DOHH2 (cell line): Measurements from ENCODE around the gene TLX2.

Experiments
- H3F3A ChIP-seq: fragments of 200-600 bp; sonication (generic), shearing (Covaris generic); 2 replicates; pipeline ENCODE4 v1.6.0; 2016; ENCODE audit warnings: antibody characterized with exemption, mild to moderate bottlenecking; ENCODE audit not compliant: control insufficient read depth, insufficient read depth
- H3K27ac ChIP-seq: fragments of 200-600 bp; sonication (generic); 2 replicates; pipeline ENCODE4 v1.5.1; 2014; ENCODE audit warnings: low read depth, mild to moderate bottlenecking, low read length, moderate library complexity
- H3K27me3 ChIP-seq: fragments of 200-600 bp; sonication (generic); 2 replicates; pipeline ENCODE4 v1.6.1; 2014; ENCODE audit warnings: mild to moderate bottlenecking, low read length, mixed read lengths; ENCODE audit not compliant: control insufficient read depth
- H3K36me3 ChIP-seq: fragments of 200-600 bp; sonication (generic); 2 replicates; pipeline ENCODE4 v1.6.1; 2014; ENCODE audit warnings: mild to moderate bottlenecking, low read length, moderate library complexity, mixed read lengths; ENCODE audit not compliant: control insufficient read depth
- H3K4me1 ChIP-seq: fragments of 200-600 bp; sonication (generic); 2 replicates; pipeline ENCODE4 v1.6.1; 2014; ENCODE audit warnings: mild to moderate bottlenecking, low read length, mixed read lengths; ENCODE audit not compliant: control insufficient read depth
- H3K4me2 ChIP-seq: fragments of 200-600 bp; sonication (generic); 2 replicates; pipeline ENCODE4 v1.6.0; 2014; ENCODE audit warnings: mild to moderate bottlenecking, low read length, moderate library complexity
- H3K4me3 ChIP-seq: fragments of 200-600 bp; sonication (generic); 2 replicates; pipeline ENCODE4 v1.5.1; 2014; ENCODE audit warnings: mild to moderate bottlenecking, low read length, mixed read lengths
- H3K79me2 ChIP-seq: fragments of 200-600 bp; sonication (generic); 2 replicates; pipeline ENCODE4 v1.6.1; 2014; ENCODE audit warnings: mild to moderate bottlenecking, low read length, mixed read lengths; ENCODE audit not compliant: control insufficient read depth
- H3K9me2 ChIP-seq: fragments of 200-600 bp; sonication (generic); replicated peaks from 2 replicates; pipeline ENCODE4 v1.6.1; 2014; ENCODE audit warnings: mild to moderate bottlenecking, low read length, mixed read lengths; ENCODE audit not compliant: control insufficient read depth
- H3K9me3 ChIP-seq: fragments of 200-600 bp; sonication (generic); 2 replicates; pipeline ENCODE4 v1.6.1; 2014; ENCODE audit warnings: antibody characterized with exemption, low read length, mixed read lengths; ENCODE audit not compliant: control insufficient read depth, insufficient read depth
- H4K20me1 ChIP-seq: fragments of 200-600 bp; sonication (generic); 2 replicates; pipeline ENCODE4 v1.6.0; 2014; ENCODE audit warnings: low read depth, mild to moderate bottlenecking, antibody characterized with exemption, low read length, moderate library complexity; ENCODE audit not compliant: control insufficient read depth, insufficient read depth
- EZH2phosphoT487 ChIP-seq: fragments of 200-600 bp; sonication (generic); IDR thresholded peaks from 2 replicates; pipeline ENCODE4 v1.6.1; 2017; ENCODE audit warnings: borderline replicate concordance, mild to moderate bottlenecking, antibody characterized with exemption, low read length, moderate library complexity, mixed read lengths
- TF ChIP-seq, protein P1 (sequence below): fragments of 200-600 bp; sonication (generic); IDR thresholded peaks from one replicate; pipeline ENCODE4 v1.5.1; 2014; ENCODE audit warnings: antibody characterized with exemption, mild to moderate bottlenecking, low read depth, low read length; ENCODE audit not compliant: poor library complexity, severe bottlenecking

Gene TLX2

DNA sequence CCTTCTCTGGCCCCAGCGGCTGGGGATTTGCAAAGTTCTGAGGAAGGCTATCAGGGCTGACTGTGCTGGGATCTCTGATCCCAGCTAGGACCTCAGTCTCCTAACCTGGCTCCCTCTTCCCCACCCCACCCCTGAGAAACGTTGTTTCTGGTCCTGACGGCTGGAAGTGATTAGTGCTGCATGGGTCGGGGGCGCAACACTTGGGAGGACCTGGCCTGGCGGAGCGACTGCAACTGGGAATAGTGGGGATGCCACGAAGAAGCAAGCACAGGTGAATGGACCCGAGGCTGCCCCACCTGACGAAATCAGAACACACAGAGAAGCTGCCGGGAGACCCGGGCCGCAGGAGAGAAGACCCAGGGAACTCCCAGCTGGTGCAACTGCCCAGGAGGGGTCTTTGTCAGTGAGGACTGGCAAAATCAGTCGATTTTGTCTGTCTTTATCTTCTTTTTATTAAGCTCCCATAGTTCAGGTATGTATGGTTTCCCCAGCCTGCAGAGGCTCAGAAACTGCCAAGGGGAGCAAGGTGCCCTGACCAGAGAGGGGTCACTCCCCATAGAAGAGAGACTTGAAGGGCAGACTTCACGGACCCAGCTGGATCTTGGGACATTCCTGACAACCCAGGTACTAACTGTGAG is 14.2 kb upstream of the TLX2 start:
- H3K27me3 ChIP-seq: peaks cover 61% of the 10 kb centered on the region
- no peak overlapping the region for H3K27ac ChIP-seq
- no peak overlapping the region for H3K4me2 ChIP-seq
- no peaks in the 10 kb centered on the region for H3K9me2 ChIP-seq
- no peaks in the 10 kb centered on the region for H3K9me3 ChIP-seq
- peaks cover under 1% of the 10 kb centered on the region for H3K36me3 ChIP-seq
- TF ChIP-seq EZH2phosphoT487: no peak
- TF ChIP-seq, protein P1, sequence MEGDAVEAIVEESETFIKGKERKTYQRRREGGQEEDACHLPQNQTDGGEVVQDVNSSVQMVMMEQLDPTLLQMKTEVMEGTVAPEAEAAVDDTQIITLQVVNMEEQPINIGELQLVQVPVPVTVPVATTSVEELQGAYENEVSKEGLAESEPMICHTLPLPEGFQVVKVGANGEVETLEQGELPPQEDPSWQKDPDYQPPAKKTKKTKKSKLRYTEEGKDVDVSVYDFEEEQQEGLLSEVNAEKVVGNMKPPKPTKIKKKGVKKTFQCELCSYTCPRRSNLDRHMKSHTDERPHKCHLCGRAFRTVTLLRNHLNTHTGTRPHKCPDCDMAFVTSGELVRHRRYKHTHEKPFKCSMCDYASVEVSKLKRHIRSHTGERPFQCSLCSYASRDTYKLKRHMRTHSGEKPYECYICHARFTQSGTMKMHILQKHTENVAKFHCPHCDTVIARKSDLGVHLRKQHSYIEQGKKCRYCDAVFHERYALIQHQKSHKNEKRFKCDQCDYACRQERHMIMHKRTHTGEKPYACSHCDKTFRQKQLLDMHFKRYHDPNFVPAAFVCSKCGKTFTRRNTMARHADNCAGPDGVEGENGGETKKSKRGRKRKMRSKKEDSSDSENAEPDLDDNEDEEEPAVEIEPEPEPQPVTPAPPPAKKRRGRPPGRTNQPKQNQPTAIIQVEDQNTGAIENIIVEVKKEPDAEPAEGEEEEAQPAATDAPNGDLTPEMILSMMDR: no peak
- H3K79me2 ChIP-seq: no peaks in the 10 kb centered on the region
- no peaks in the 10 kb centered on the region for H3F3A ChIP-seq
- H4K20me1 ChIP-seq: no peaks in the 10 kb centered on the region
- no peak overlapping the region for H3K4me3 ChIP-seq
- peaks cover 20% of the 10 kb centered on the region for H3K4me1 ChIP-seq

DNA sequence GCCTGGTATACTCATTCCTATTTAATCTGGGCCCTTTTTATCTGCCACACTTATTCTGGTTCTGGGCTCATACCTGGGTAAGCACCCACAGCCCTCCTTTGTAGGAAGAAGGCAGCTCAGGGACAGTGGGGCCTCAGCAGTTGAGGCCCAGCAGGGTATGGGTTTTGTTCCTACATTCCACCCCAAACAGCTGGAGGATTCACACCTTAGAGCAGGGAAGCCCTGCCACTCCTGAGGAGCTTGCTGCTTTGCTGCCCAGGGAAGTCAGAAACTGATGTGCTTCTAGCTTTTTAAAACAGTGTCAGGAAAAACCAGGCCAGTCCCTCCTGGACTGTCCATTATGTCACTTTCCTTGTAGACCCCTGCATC is 13.7 kb upstream of the TLX2 start:
- Histone ChIP-seq H4K20me1 (no peaks in the 10 kb centered on the region), H3F3A (no peaks in the 10 kb centered on the region), H3K9me2 (no peaks in the 10 kb centered on the region), H3K36me3 (peaks cover 6% of the 10 kb centered on the region), H3K9me3 (no peaks in the 10 kb centered on the region), H3K4me1 (peaks cover 22% of the 10 kb centered on the region), H3K79me2 (peaks cover under 1% of the 10 kb centered on the region), H3K4me3 (no peak overlapping the region), H3K27me3 (peaks cover 61% of the 10 kb centered on the region), H3K27ac (no peak overlapping the region), H3K4me2 (no peak overlapping the region)
- TF ChIP-seq, protein P1: no peak
- TF ChIP-seq EZH2phosphoT487: peak; percentile 4; the same call in 1 of the 2 replicates

DNA sequence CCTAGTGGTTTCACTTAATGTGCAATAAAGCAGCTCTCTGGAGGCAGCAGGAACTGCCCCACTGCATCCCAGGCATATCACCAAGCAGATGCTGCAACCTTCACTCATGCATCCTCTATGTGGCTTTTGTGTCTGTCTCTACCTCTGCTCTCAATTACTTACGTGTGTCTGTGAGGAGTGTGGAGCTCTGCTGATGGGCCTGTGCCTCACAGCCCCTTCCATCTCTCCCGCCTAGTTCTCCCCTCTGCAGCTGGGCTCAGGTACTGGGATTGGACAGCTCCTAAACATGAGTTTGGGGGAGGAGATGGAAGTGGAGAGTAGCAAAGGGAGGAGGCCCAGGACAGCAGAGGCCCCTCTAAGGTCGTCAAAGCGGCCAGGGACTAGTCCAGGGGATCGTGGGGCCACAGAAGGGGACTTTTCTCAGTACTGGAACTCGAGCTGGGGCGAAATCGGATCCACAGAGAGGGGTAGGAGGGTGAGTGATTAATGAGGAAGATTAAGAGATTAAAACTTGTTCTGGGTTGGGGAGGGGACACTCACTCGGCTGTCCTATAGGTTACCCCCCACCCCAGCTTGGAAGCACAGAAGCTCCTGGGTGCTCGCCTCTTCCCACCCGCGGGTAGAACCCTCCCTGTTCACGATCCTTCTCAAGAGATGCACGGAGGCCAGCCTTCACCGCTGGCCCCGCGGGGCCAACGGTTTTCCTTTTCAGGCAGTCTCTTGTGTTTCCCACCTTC is 12.7 kb upstream of the TLX2 start:
- Histone ChIP-seq H3K4me2 (no peak overlapping the region), H3K79me2 (peaks cover 7% of the 10 kb centered on the region), H3F3A (no peaks in the 10 kb centered on the region), H3K9me3 (no peaks in the 10 kb centered on the region), H3K9me2 (no peaks in the 10 kb centered on the region), H4K20me1 (no peaks in the 10 kb centered on the region), H3K4me3 (no peak overlapping the region), H3K4me1 (peaks cover 31% of the 10 kb centered on the region), H3K36me3 (peaks cover 11% of the 10 kb centered on the region), H3K27me3 (peaks cover 61% of the 10 kb centered on the region), H3K27ac (no peak overlapping the region)
- no peak for TF ChIP-seq EZH2phosphoT487
- TF ChIP-seq, protein P1: no peak
